SHP77 (cell line): ENCODE measurements around the gene DHDH.
A peak's percentile ranks its signal among the peaks of the same experiment; 100 is the strongest.
"Not testable (repeated sequence)": the region's sequence is repeated elsewhere in the genome, so short reads cannot be mapped to it uniquely, and the experiment has no call there.

Experiments
- DNase-seq, 2 experiments: peaks; one replicate each; lab custom pipeline; 2025; lab: John Stamatoyannopoulos, UW

DHDH gene

DNA sequence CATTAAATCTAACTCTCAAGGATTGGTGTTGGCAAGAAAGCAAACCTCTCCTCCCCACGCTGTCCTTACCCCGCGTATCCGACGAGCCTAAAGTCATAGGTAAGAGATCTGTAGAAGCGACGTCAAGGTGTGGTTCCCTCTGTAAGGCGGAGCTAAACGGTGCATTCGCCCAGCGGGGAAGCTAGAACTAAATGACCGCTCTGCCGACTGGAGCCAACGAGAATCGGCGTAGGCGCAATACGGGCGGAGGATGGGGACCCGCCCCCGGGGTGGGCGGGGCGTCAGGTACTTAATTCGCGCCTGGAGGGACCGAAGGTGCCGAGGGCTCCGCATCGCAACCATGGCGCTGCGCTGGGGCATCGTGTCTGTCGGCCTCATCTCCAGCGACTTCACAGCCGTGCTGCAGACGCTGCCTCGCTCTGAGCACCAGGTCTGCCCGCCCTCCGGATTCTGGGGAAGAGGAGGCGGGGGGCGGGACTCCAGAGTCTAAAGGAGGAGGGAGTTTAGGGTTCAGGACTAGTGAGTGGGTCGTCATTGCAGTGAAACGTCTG, at the start of gene DHDH:
DHDH (plus strand) TSS at position 318 of the 551 bp plus-strand sequence; CDS start at position 341, 23 bp downstream.
- peak; percentile 75 to 88 for DNase-seq

GRCh38 chr19:48883726-48884125, 49.8 kb upstream of the DHDH start:
- DNase-seq: no peak

- no peak for DNase-seq
These were observed 45.5 kb upstream of the DHDH start for GRCh38 chr19:48887861-48888612.

- DNase-seq: not testable (repeated sequence)
These were observed 44.0 kb upstream of the DHDH start for GRCh38 chr19:48889496-48889895.

GRCh38 chr19:48890551-48890950, 42.9 kb upstream of the DHDH start:
- no peak for DNase-seq

DNA sequence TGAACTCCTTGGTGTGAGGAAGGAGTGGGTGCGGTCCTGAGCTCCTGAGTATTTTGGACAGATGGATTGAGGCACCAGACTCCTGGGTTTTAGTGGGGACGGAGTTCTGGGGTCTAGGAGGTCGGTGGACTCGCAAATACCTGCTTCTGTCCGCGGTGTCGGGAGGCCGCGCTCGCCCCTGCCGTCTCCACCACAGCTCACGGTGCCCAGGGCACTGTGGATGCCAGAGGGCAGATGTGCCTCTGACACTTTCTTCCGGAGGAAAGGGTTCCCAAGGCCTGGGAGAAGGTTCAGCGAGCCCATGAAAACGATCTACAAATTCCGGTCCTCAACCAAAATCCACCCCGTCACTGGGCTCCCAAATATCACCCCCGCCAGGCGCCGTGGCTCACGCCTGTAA, 38.3 kb upstream of the DHDH start:
- no peak for DNase-seq

GRCh38 chr19:48896191-48896720, 37.2 kb upstream of the DHDH start:
- DNase-seq: no peak

- DNase-seq: no peak
These were observed 36.3 kb upstream of the DHDH start for GRCh38 chr19:48897181-48897580.

- DNase-seq: not testable (repeated sequence)
These were observed 34.1 kb upstream of the DHDH start for GRCh38 chr19:48899386-48899749.

DNA sequence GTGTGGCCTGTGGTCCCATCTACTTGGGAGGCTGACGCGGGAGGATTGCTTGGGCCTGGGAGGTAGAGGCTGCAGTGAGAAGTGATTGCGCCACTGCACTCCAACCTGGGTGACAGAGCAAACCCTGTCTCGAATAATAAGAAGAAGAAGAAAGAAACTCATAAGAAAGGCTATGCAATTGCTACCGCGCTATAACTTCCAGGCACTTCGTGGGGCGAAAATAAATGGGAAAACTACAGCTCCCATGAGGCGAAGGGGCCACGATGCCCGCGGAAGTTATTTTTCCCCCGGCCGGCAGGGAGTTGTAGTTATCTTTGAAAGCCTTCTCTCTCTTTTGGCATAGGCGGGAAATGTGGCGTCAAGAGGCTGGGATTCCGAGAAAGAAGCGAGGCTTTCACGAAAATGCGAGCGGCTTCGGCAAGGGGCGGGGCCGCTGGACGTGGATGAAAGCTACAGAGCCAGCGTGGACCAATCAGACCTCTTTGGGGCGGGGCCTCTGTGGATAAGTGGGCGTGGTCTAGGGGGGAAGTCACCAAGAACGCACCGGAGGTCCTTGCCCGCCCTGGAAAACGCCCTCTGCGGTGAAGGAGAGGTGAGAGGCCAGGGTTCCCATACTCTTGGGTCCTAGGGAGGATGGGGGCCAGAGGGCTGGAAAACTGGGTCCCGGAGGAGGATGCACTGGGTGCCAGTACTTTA, 33.6 kb upstream of the DHDH start, which contains the start of gene NUCB1:
NUCB1 (plus strand) TSS at position 532 of the 696 bp plus-strand sequence. CDS start 485 bp downstream, outside the sequence.
- DNase-seq: peak; percentile 98 to 99

DNA sequence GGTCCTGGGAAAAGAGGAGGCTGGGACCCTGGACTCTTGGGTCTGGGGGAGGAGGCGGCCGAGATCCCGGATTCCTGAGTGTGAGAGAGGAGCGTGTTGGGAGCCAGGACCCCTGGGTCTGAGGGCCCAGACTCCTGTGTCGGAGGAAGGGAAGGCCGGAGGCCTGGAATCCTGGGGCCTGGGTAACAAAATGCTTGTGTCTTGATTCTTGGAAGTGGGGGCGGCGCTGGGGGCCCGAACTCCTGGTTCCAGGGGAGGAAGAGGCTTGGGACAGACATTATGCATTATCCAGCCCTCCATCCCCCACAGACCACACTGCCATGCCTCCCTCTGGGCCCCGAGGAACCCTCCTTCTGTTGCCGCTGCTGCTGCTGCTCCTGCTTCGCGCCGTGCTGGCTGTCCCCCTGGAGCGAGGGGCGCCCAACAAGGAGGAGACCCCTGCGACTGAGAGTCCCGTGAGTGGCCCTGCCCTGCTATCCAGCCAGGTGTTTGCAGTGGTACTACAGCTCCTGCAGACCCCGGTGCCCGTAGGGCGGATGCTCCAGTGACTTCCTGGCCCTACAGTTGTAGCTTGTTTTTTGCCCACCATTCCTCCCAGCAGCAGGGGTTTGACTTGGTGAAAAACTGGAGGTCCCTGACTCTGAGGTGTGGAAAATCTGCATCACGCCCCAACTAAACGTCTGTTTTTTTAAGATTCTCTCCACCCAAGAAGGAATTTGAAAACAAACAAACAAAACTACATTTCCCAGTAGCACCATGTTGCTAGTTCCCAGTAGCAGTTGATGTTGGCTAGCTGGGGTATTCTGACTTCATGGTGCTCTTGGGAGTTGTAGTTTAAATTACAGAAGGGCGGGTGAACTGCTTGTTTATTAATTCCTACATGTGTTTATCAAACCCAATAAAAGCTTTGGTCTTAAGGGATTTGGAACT, 32.8 kb upstream of the DHDH start:
- no peak for DNase-seq

- not testable (repeated sequence) for DNase-seq
These were observed 31.2 kb upstream of the DHDH start for GRCh38 chr19:48902291-48902690.

- not testable (repeated sequence) for DNase-seq
These were observed 29.7 kb upstream of the DHDH start for GRCh38 chr19:48903788-48904187.

- no peak for DNase-seq
These were observed 27.8 kb upstream of the DHDH start for GRCh38 chr19:48905664-48906063.

GRCh38 chr19:48906324-48906723, 27.2 kb upstream of the DHDH start:
- DNase-seq: no peak

GRCh38 chr19:48907671-48908070, 25.8 kb upstream of the DHDH start:
- DNase-seq: no peak

- DNase-seq: not testable (repeated sequence)
These were observed 23.9 kb upstream of the DHDH start for GRCh38 chr19:48909424-48910077.

DNA sequence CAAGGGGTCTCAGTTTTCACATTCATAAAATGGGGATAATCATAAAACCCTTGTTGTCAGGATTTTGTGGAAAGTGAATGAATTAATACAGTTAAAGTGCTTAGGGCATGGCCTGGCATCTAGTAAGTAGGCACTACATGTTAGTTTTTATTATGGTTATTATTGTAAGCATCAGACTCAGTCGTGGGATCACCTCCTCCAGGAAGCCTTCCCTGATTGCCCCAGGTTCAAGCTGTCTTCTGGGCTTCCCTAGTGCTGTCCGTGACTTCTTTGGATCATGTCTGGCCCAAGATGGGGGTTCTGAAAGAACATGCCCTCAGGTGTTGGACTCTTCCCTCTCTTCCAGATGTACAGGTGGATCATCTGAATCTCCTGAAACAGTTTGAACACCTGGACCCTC, 22.7 kb upstream of the DHDH start:
- no peak for DNase-seq

DNA sequence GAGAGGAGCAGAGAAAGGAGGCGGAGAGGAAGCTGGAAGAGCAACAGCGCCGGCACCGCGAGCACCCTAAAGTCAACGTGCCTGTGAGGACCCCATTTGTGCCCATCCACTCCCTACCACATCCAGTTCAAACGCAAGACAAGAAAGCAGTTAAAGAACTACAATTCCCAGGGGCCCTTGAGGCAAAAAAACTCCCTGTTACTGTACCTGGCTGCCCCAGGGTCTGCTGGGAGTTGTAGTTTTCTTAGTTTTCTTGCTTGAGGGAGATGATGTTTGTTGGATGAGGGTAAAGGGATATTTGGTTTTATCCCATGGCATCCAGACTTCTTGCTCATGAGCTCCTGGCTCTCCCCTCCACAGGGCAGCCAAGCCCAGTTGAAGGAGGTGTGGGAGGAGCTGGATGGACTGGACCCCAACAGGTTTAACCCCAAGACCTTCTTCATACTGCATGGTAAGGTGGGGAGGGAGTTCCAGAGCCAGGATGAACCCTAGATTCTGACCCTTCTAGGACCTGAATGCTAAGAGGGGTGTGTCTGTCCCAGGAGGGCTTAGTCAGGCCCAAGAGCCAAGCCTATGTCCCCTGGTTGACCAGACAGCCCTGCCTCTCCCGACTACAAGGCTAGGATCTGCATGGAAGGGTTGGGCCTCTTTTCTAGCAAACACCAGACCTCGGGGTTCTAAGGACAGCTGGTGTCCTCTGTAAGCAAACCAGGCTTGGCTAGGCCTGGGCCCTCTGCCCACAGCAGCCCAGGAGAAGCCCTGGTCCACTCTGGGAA, 20.2 kb upstream of the DHDH start:
- no peak for DNase-seq

DNA sequence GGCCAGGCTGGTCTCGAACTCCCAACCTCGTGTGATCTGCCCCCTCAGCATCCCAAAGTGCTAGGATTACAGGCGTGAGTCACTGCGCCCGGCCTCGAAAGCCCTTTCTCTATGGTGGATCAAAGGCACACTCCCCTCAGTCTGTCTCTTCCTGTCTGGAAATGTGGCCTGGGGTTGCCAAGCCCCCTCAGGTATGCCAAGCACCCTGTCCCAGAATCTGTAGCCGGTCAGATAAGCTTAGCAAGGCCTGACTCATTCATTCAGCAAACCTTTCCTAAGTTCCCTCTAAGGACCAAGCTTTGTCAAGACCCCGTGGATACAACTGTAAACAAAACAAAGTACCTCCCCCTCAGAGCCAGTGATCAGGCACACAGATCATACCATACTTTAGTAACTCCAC, 19.3 kb upstream of the DHDH start:
- no peak for DNase-seq
